ENCODE measurements around the gene INTS4. TPM values are rescaled to one million over a fixed set of nuclear protein-coding genes. Genes with fewer than 3 reads are reported as not detected.
"Not testable (repeated sequence)": the region's sequence is repeated elsewhere in the genome, so short reads cannot be mapped to it uniquely, and the experiment has no call there.

INTS4 gene
- total RNA-seq, 4 donors from 2014 or later = 16.5 to 32.1 (median 18.8) TPM

- ATAC-seq = no peak
- Histone ChIP-seq H3K36me3 (peaks cover 0 to 24% of the 10 kb centered on the region in 2 donors), H3K27ac (peak overlapping the region in 3 of 4 donors; percentile 83 to 90 (median 86)), H3K9me3 (no peaks in the 10 kb centered on the region), H3K4me1 (peaks cover 0 to 28% (median 5%) of the 10 kb centered on the region in 3 donors), H3K4me3 (peak overlapping the region; percentile 55 to 70), H3K27me3 (no peaks in the 10 kb centered on the region)
- WGBS, 2 donors (ENCODE audit: low coverage in 1 of 2) = 0 to 10% methylated on average over 8 to 9 of the region's 11 CpGs
- TF ChIP-seq POLR2A (IDR thresholded peaks at IDR 0.05) (no peak), CTCF (IDR thresholded peaks at IDR 0.05) (no peak), POLR2AphosphoS5 (IDR thresholded peaks at IDR 0.05) (no peak), EP300 (IDR thresholded peaks at IDR 0.05) (no peak)
These were observed 566 bp downstream of the INTS4 start for GRCh38 chr11:77993902-77994301.

DNA sequence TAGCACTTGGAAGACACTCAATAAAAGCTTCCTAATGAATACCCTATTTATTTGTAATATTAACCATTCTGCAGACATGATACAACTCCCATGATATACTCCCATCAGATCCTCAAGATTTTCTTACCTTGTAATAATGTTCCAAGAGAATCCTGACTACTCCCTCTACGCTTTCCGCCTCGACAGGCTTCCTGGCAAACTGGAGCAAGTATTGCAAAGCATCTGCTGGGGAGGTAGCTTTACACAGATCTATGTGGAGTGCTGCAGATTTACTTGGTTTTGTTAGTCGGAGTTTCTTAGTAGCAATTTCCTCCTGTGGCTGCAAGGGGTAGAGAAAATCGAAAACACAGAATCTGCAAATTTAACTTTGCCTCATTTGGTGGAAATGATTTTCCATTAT, 3.5 kb downstream of the INTS4 start:
- peaks cover 0 to 53% of the 10 kb centered on the region in 2 donors for H3K36me3 ChIP-seq

DNA sequence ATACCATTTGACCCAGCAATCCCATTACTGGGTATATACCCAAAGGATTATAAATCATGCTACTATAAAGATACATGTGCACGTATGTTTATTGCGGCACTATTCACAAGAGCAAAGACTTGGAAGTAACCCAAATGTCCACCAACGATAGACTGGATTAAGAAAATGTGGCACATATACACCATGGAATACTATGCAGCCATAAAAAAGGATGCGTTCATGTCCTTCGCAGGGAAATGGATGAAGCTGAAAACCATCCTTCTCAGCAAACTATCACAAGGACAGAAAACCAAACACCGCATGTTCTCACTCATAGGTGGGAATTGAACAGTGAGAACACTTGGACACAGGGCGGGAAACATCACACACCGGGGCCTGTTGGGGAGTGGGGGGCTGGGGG, 8.0 kb downstream of the INTS4 start:
- not testable (repeated sequence) for H3K27me3 ChIP-seq, ATAC-seq, H3K9me3 ChIP-seq, H3K4me3 ChIP-seq, H3K4me1 ChIP-seq, H3K27ac ChIP-seq
- 95 to 97% methylated on average over 3 to 8 of the region's 8 CpGs for WGBS, 2 donors (ENCODE audit: low coverage in 1 of 2)
- peaks cover 0 to 69% of the 10 kb centered on the region in 2 donors for H3K36me3 ChIP-seq

More for the DNA sequence above, 3.5 kb downstream of the INTS4 start:
- Histone ChIP-seq H3K4me3 (no peak overlapping the region), H3K9me3 (no peaks in the 10 kb centered on the region), H3K27me3 (no peaks in the 10 kb centered on the region), H3K4me1 (peaks cover 0 to 28% (median 5%) of the 10 kb centered on the region in 3 donors), H3K27ac (no peak overlapping the region)
- 87 to 90% methylated on average over 3 to 4 of the region's 5 CpGs for WGBS, 2 donors (ENCODE audit: low coverage in 1 of 2)
- ATAC-seq = no peak
- TF ChIP-seq POLR2A (IDR thresholded peaks at IDR 0.05) (no peak), POLR2AphosphoS5 (IDR thresholded peaks at IDR 0.05) (no peak), EP300 (IDR thresholded peaks at IDR 0.05) (no peak)

GRCh38 chr11:77981346-77981947, 13.0 kb downstream of the INTS4 start:
- Histone ChIP-seq H3K27ac (no peak overlapping the region), H3K36me3 (peaks cover 0 to 60% of the 10 kb centered on the region in 2 donors), H3K4me1 (no peaks in the 10 kb centered on the region), H3K9me3 (no peaks in the 10 kb centered on the region), H3K4me3 (no peak overlapping the region), H3K27me3 (no peaks in the 10 kb centered on the region)
- no peak for ATAC-seq
- TF ChIP-seq CTCF (IDR thresholded peaks at IDR 0.05) = no peak
- TF ChIP-seq POLR2A (IDR thresholded peaks at IDR 0.05) = no peak
- TF ChIP-seq POLR2AphosphoS5 (IDR thresholded peaks at IDR 0.05) = no peak
- no peak for TF ChIP-seq EP300 (IDR thresholded peaks at IDR 0.05)
- WGBS, 2 donors (ENCODE audit: low coverage in 1 of 2) = 84 to 93% methylated on average over 2 of the region's 2 CpGs

DNA sequence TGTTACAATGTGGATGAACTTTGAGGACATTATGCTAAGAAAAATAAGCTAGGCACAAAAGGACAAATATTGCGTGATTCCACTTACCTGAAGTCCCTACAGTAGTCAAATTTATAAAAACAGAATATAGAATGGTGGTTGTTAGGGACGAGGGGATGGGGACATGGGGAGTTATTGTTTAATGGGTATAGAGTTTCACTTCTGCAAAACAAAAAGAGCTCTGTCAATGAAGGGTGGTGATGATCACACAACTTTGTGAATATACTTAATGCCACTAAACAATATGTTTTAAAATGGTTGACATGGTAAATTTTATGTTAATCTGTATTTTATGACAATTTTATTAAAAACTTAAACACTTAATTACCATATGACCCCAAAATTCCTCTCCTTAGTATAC, 26.1 kb downstream of the INTS4 start:
- H3K4me1 ChIP-seq = no peaks in the 10 kb centered on the region
- 88 to 93% methylated on average over 2 of the region's 2 CpGs for WGBS, 2 donors (ENCODE audit: low coverage in 1 of 2)
- no peak for ATAC-seq
- H3K27me3 ChIP-seq = no peaks in the 10 kb centered on the region
- no peak for TF ChIP-seq POLR2A (IDR thresholded peaks at IDR 0.05)
- no peak for TF ChIP-seq EP300 (IDR thresholded peaks at IDR 0.05)
- no peak for TF ChIP-seq POLR2AphosphoS5 (IDR thresholded peaks at IDR 0.05)
- no peak for TF ChIP-seq CTCF (IDR thresholded peaks at IDR 0.05)
- no peaks in the 10 kb centered on the region for H3K9me3 ChIP-seq
- H3K36me3 ChIP-seq = peaks cover 0 to 18% of the 10 kb centered on the region in 2 donors
- H3K4me3 ChIP-seq = no peak overlapping the region
- H3K27ac ChIP-seq = no peak overlapping the region

DNA sequence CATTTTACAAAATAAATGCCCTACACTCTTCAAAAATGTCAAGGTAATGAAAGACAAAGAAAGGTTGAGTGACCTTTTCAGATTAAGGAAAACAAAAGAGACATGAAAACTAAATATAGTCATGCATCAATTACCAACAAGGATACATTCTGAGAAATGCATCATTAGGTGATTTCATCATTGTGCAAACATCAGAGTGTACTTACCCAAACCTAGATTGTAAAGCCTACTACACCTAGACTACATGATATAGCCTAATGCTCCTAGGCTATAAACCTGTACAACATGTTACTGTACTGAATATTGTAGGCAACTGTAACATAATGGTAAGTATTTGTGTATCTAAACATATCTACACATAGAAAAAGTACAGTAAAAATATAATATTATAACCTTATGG, 26.7 kb downstream of the INTS4 start:
- ATAC-seq = no peak
- Histone ChIP-seq H3K36me3 (peaks cover 0 to 18% of the 10 kb centered on the region in 2 donors), H3K4me1 (no peaks in the 10 kb centered on the region), H3K9me3 (no peaks in the 10 kb centered on the region), H3K27me3 (no peaks in the 10 kb centered on the region), H3K27ac (no peak overlapping the region), H3K4me3 (no peak overlapping the region)
- TF ChIP-seq POLR2AphosphoS5 (IDR thresholded peaks at IDR 0.05) = no peak
- no peak for TF ChIP-seq POLR2A (IDR thresholded peaks at IDR 0.05)
- no peak for TF ChIP-seq CTCF (IDR thresholded peaks at IDR 0.05)
- TF ChIP-seq EP300 (IDR thresholded peaks at IDR 0.05) = no peak
